K562 (cell line): ENCODE results near the gene KIF26B. TPM values are rescaled to one million over a fixed set of nuclear protein-coding genes. Genes with fewer than 3 reads are reported as not detected.

Source experiments
- ATAC-seq: fragments of 200-7000 bp; cut with Tn5 transposase; 3 replicates; pipeline ENCODE4 v1.9.1; 2020; ENCODE audit warnings: moderate library complexity
- BruUV-seq: library from RNA; stranded (reverse); fragments of 400-500 nt; replicated peaks from 2 replicates; lab custom pipeline; 2021; lab: Mats Ljungman, UMichigan
- CTCF ChIA-PET: fragments of 300-600 bp; formaldehyde crosslinking; extraction: SDS; loops from one replicate; lab custom pipeline; 2021; ENCODE audit warnings: low intra/inter-chr PET ratio; lab: Yijun Ruan, JAX
- POLR2A ChIA-PET: fragments of 300-600, 350-650 bp; sonication (Branson Sonifier 250); formaldehyde crosslinking; extraction: SDS; loops from one replicate; lab custom pipeline; 2021; ENCODE audit warnings: antibody characterized with exemption, inconsistent platforms; lab: Yijun Ruan, JAX
- DNase-seq, 4 experiments: peaks; one replicate each; pipeline versions ENCODE4 v3.0.0 to v3.0.0-alpha.2; 2011 to 2018; ENCODE audit warnings: low spot score in 3 of 4, mixed read lengths in 3 of 4; ENCODE audit errors: extremely low read depth in 1 of 4
- FAIRE-seq: peaks from 2 replicates; lab custom pipeline; 2011; peaks lifted over from hg19 to GRCh38; lab: Jason Lieb, UNC
- H2AFZ ChIP-seq: 2 replicates; pipeline ENCODE4 v1.6.0; 2011; ENCODE audit warnings: low read depth, low read length, control low read depth, inconsistent platforms
- H3K27ac ChIP-seq: fragments of 200-600 bp; 3 replicates; pipeline ENCODE4 v1.8.0; 2011; ENCODE audit warnings: low read depth, mild to moderate bottlenecking, control low read depth, inconsistent platforms, low read length, moderate library complexity, mixed read lengths; ENCODE audit errors: extremely low read depth
- H3K27me3 ChIP-seq, 2 experiments: fragments of 300-600 bp in 1 of 2; 2 replicates in 1 of 2; 3 replicates in 1 of 2; pipeline versions ENCODE4 v1.6.0 to v1.8.0; 2011; ENCODE audit warnings: inconsistent platforms in 2 of 2, low read length in 2 of 2, mild to moderate bottlenecking in 1 of 2, mixed read lengths in 1 of 2, moderate library complexity in 1 of 2; ENCODE audit not compliant: control insufficient read depth in 2 of 2, insufficient read depth in 2 of 2
- H3K36me3 ChIP-seq: fragments of 300-600 bp; 3 replicates; pipeline ENCODE4 v1.8.0; 2011; ENCODE audit warnings: mild to moderate bottlenecking, low read length, inconsistent platforms; ENCODE audit not compliant: control insufficient read depth, insufficient read depth
- H3K4me1 ChIP-seq, 2 experiments: fragments of 200-600 bp in 1 of 2; replicated peaks in 1 of 2; 2 replicates in 1 of 2; 3 replicates in 1 of 2; pipeline versions ENCODE4 v1.5.1 to v1.8.0; 2011; ENCODE audit warnings: inconsistent platforms in 2 of 2, low read length in 2 of 2, mild to moderate bottlenecking in 1 of 2, mixed read lengths in 1 of 2, moderate library complexity in 1 of 2; ENCODE audit not compliant: control insufficient read depth in 2 of 2, insufficient read depth in 2 of 2
- H3K4me2 ChIP-seq: 2 replicates; pipeline ENCODE4 v1.6.1; 2011; ENCODE audit warnings: low read length, control low read depth, inconsistent platforms, mixed read lengths; ENCODE audit not compliant: insufficient read depth
- H3K4me3 ChIP-seq: fragments of 200-600 bp; sonication (generic), shearing (Covaris generic); 2 replicates; pipeline ENCODE4 v1.5.1; 2016; ENCODE audit warnings: control low read depth, inconsistent platforms
- H3K79me2 ChIP-seq: fragments of 200-600 bp; 3 replicates; pipeline ENCODE4 v1.8.0; 2011; ENCODE audit warnings: low read length, inconsistent platforms; ENCODE audit not compliant: control insufficient read depth, insufficient read depth
- H3K9ac ChIP-seq, 2 experiments: 2 replicates each; pipeline versions ENCODE4 v1.6.0 to v1.6.1; 2011; ENCODE audit warnings: low read depth in 2 of 2, low read length in 2 of 2, control low read depth in 1 of 2, inconsistent platforms in 1 of 2, mild to moderate bottlenecking in 1 of 2, mixed read lengths in 1 of 2; ENCODE audit not compliant: insufficient read depth in 1 of 2
- H3K9me1 ChIP-seq: one replicate; pipeline ENCODE4 v1.6.0; 2011; ENCODE audit warnings: inconsistent platforms, mild to moderate bottlenecking, low read length, moderate library complexity; ENCODE audit not compliant: control insufficient read depth, insufficient read depth
- H3K9me3 ChIP-seq: replicated peaks from 2 replicates; pipeline ENCODE4 v1.5.1; 2011; ENCODE audit warnings: low read depth, low read length, inconsistent platforms; ENCODE audit not compliant: control insufficient read depth, insufficient read depth
- H4K20me1 ChIP-seq: replicated peaks from 2 replicates; pipeline ENCODE4 v1.6.1; 2011; ENCODE audit warnings: low read length, inconsistent platforms, mixed read lengths; ENCODE audit not compliant: control insufficient read depth, insufficient read depth
- NR2C1 ChIP-seq, 2 experiments: fragments of 450-650 bp; IDR thresholded peaks; 2 replicates each; pipeline ENCODE4 v1.6.1; 2017; ENCODE audit warnings: mild to moderate bottlenecking in 2 of 2, antibody characterized with exemption in 1 of 2, inconsistent platforms in 1 of 2, missing compliant biosample characterization in 1 of 2, missing genetic modification characterization in 1 of 2
- ZNF124 ChIP-seq: sonication (generic); formaldehyde crosslinking; IDR thresholded peaks from 2 replicates; pipeline ENCODE4 v1.8.1; 2022; ENCODE audit warnings: missing genetic modification reagents
- ZNF717 ChIP-seq: fragments of 250-450 bp; sonication (Bioruptor Pico); IDR thresholded peaks from 2 replicates; pipeline ENCODE4 v1.5.0; 2021
- WGBS: fragments of 100-300 bp; shearing (Covaris generic); methylation state at CpG from one replicate; pipeline ENCODE4 v1.1.6; 2016; ENCODE audit warnings: low coverage, mixed read lengths; ENCODE audit not compliant: insufficient coverage; ENCODE audit errors: missing lambda C conversion rate; 5-methylcytosine and 5-hydroxymethylcytosine counted together
- in situ Hi-C: fragments of 300-500 bp; cut with MboI; formaldehyde crosslinking; loops from 4 replicates; pipeline ENCODE4 v1.15.0; 2018; ENCODE audit warnings: inconsistent platforms, mixed read lengths
- intact Hi-C: fragments of 100-400 bp; cut with micrococcal nuclease; formaldehyde crosslinking; loops from 2 replicates; pipeline ENCODE4 v1.14.2; 2022
- polyA plus RNA-seq, 8 experiments: library from polyadenylated mRNA; depleted of rRNA in 4 of 8; stranded (reverse) in 5 of 8; unstranded in 3 of 8; fragments of >200 nt; fragmentation: Nextera tagmentation in 2 of 8; fragmentation: Illumina TruSeq in 1 of 8; extraction: Ambion mirVana in 2 of 8; extraction: Trizol in 1 of 8; gene quantifications; 2 replicates each; pipeline versions ENCODE4 v1.2.1 to v1.2.3, GENCODE V29; 2011 to 2014; ENCODE audit warnings: inconsistent platforms in 1 of 8, missing spikeins in 1 of 8
- total RNA-seq, 7 experiments: library from RNA; depleted of rRNA in 6 of 7; stranded (reverse); fragments of >200 nt in 6 of 7; fragmentation: Illumina TruSeq in 2 of 7; extraction: Trizol in 2 of 7; gene quantifications; 2 replicates each; pipeline versions ENCODE4 v1.2.1 to v1.2.3, GENCODE V29; 2011 to 2021; ENCODE audit warnings: low replicate concordance in 1 of 7
- TF ChIP-seq, protein P1 (sequence below): sonication (generic); formaldehyde crosslinking; IDR thresholded peaks from 2 replicates; pipeline ENCODE4 v1.4.0; 2020; ENCODE audit warnings: mild to moderate bottlenecking, missing genetic modification reagents
- TF ChIP-seq, protein P2 (sequence below): fragments of 450-650 bp; IDR thresholded peaks from 2 replicates; pipeline ENCODE4 v1.6.1; 2016; ENCODE audit warnings: low read depth, mild to moderate bottlenecking, moderate library complexity
- TF ChIP-seq, protein P3 (sequence below), 2 experiments: IDR thresholded peaks; 2 replicates each; pipeline ENCODE4 v1.6.1; 2011; ENCODE audit warnings: borderline replicate concordance in 1 of 2, control low read depth in 1 of 2, low read depth in 1 of 2, low read length in 1 of 2, mild to moderate bottlenecking in 1 of 2, mixed read lengths in 1 of 2, moderate library complexity in 1 of 2; ENCODE audit not compliant: insufficient read depth in 1 of 2, insufficient read length in 1 of 2, poor library complexity in 1 of 2, severe bottlenecking in 1 of 2; ENCODE audit errors: extremely low read depth in 1 of 2

KIF26B gene
- total and polyA plus RNA-seq, 9 of the 15 experiments (the other 6 are each of a cell fraction or from before 2014, with no cell fraction given): 0.02 to 0.08 (median 0.03) TPM; not detected in 6

DNA sequence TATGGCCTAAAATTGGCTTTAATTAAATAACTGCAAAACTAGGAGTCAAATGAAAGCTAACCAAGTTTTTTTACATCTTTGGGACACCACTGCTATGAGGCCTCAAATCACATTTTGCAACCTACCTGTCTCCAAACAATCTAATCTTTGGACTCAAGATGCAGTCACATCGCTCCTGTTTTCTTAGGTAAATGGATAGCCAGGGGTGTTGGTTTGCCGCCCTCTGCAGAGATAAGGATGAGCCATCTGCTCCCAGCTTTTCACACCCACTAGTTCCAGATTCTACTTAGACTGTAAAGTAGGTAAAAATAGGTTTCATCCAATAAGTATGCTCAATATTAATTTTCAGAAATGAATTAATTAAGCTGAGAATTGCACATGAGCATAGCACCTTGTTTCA is 456.5 kb downstream of the KIF26B start:
- CTCF ChIA-PET: no interaction called here
- in situ Hi-C loops: no loop called here
- no peak overlapping the region for H3K27ac ChIP-seq
- no peaks in the 10 kb centered on the region for H4K20me1 ChIP-seq
- FAIRE-seq (no peak), ATAC-seq (no peak), DNase-seq (no peak)
- no peaks in the 10 kb centered on the region; a peak in 1 of 5 replicates for H3K4me1 ChIP-seq
- no peak overlapping the region for H3K4me2 ChIP-seq
- BruUV-seq: no TSS peak
- intact Hi-C loops: no loop called here
- TF ChIP-seq, protein P1, sequence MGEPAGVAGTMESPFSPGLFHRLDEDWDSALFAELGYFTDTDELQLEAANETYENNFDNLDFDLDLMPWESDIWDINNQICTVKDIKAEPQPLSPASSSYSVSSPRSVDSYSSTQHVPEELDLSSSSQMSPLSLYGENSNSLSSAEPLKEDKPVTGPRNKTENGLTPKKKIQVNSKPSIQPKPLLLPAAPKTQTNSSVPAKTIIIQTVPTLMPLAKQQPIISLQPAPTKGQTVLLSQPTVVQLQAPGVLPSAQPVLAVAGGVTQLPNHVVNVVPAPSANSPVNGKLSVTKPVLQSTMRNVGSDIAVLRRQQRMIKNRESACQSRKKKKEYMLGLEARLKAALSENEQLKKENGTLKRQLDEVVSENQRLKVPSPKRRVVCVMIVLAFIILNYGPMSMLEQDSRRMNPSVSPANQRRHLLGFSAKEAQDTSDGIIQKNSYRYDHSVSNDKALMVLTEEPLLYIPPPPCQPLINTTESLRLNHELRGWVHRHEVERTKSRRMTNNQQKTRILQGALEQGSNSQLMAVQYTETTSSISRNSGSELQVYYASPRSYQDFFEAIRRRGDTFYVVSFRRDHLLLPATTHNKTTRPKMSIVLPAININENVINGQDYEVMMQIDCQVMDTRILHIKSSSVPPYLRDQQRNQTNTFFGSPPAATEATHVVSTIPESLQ (CRISPR knock-in tag): no peak
- TF ChIP-seq NR2C1 (IDR thresholded peaks at IDR 0.05) (no peak), NR2C1 (tag; IDR thresholded peaks at IDR 0.05) (no peak), ZNF717 (CRISPR knock-in tag) (no peak), ZNF124 (CRISPR knock-in tag) (no peak)
- TF ChIP-seq, protein P2, sequence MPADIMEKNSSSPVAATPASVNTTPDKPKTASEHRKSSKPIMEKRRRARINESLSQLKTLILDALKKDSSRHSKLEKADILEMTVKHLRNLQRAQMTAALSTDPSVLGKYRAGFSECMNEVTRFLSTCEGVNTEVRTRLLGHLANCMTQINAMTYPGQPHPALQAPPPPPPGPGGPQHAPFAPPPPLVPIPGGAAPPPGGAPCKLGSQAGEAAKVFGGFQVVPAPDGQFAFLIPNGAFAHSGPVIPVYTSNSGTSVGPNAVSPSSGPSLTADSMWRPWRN: no peak
- TF ChIP-seq, protein P3, sequence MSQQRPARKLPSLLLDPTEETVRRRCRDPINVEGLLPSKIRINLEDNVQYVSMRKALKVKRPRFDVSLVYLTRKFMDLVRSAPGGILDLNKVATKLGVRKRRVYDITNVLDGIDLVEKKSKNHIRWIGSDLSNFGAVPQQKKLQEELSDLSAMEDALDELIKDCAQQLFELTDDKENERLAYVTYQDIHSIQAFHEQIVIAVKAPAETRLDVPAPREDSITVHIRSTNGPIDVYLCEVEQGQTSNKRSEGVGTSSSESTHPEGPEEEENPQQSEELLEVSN (IDR thresholded peaks at IDR 0.05; ENCODE audit: borderline replicate concordance in 1 of 2, extremely low read depth in 1 of 2, insufficient read depth in 1 of 2, insufficient read length in 1 of 2, low read depth in 1 of 2, low read length in 1 of 2, poor library complexity in 1 of 2, severe bottlenecking in 1 of 2): peak in 1 of 2 experiments; percentile 21
- H3K36me3 ChIP-seq: no peaks in the 10 kb centered on the region
- peaks cover 76 to 77% of the 10 kb centered on the region in 2 experiments for H3K27me3 ChIP-seq
- H2AFZ ChIP-seq: no peak overlapping the region
- H3K79me2 ChIP-seq: no peaks in the 10 kb centered on the region
- no peak overlapping the region for H3K9ac ChIP-seq
- H3K4me3 ChIP-seq: no peak overlapping the region
- WGBS: 0% methylated on average over 2 of the region's 2 CpGs
- POLR2A ChIA-PET: interaction anchor here (0.5 kb wide), 1 partner anchor 45 kb away, joined by 3 read pairs; no protein-coding TSS in a partner anchor
- no peaks in the 10 kb centered on the region for H3K9me3 ChIP-seq
- no peaks in the 10 kb centered on the region for H3K9me1 ChIP-seq
